Measurements from ENCODE around the gene FEZF2.

DNA sequence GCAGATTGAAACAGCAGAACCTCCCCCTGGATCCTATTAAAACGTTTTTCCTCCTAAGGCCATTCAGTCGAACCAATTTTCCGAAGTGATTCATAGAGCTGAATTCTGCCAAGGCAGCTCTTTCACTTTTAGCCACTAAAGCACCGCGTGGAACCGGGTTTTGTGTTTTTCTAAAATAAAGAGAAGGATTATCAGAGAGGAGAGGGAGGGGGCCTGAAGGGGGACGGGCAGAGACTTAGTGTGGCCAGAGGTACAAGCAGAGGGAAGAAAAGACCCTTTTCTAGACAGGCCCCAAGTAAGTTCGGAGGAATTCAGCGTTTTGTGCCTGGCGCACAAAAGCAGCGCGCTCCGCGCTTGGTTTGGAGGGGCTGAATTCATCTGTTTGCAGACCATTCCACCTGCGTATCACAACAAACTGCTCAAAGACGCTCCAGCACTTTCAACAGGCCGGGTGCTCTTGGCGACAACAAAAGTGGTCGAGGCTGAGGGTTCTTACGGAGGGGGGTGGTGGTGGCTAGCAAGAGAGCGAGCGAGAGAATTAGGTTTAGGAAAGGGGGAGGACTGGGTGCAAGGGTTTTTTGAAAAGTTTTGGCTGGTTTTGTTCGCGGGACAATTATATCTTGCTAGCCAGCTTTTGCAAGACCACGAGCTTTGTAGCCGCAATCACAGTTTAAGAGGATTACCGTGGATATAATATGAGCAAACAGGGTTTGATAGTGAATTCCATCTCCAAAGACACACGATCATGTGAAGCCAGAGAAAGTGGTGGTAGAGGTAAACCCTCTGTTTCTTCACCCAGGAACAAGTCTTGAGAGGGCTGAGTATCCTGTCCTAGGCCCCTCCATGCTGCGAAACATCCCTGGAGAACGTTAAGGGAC, 1.2 kb upstream of the FEZF2 start:
- TF ChIP-seq, protein P1, sequence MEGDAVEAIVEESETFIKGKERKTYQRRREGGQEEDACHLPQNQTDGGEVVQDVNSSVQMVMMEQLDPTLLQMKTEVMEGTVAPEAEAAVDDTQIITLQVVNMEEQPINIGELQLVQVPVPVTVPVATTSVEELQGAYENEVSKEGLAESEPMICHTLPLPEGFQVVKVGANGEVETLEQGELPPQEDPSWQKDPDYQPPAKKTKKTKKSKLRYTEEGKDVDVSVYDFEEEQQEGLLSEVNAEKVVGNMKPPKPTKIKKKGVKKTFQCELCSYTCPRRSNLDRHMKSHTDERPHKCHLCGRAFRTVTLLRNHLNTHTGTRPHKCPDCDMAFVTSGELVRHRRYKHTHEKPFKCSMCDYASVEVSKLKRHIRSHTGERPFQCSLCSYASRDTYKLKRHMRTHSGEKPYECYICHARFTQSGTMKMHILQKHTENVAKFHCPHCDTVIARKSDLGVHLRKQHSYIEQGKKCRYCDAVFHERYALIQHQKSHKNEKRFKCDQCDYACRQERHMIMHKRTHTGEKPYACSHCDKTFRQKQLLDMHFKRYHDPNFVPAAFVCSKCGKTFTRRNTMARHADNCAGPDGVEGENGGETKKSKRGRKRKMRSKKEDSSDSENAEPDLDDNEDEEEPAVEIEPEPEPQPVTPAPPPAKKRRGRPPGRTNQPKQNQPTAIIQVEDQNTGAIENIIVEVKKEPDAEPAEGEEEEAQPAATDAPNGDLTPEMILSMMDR (conservative IDR thresholded peaks at IDR 0.05; ENCODE audit: low read depth, low read length) = no peak
- TF ChIP-seq EZH2 (IDR thresholded peaks at IDR 0.05; ENCODE audit: low read length, unreplicated experiment) (no peak), EZH2phosphoT487 (IDR thresholded peaks at IDR 0.05; ENCODE audit: borderline replicate concordance, low read length) (no peak)
